GM19193 (cell line): ENCODE results near the gene CAMK1.

Source experiments
- POLR2A ChIP-seq: IDR thresholded peaks from 4 replicates; pipeline ENCODE4 v1.6.1; 2011; ENCODE audit not compliant: insufficient read depth, insufficient read length; ENCODE audit errors: extremely low read depth

Gene CAMK1

GRCh38 chr3:9769426-9770275, at the start of gene CAMK1:
Gene CAMK1, minus strand, starts transcription at chr3:9769947. Its CDS starts 2,198 bp downstream, at chr3:9767749.
- no peak for TF ChIP-seq POLR2A

- no peak for TF ChIP-seq POLR2A
Observed at GRCh38 chr3:9818666-9819335, 49.1 kb upstream of the CAMK1 start.

- TF ChIP-seq POLR2A: no peak
Observed at GRCh38 chr3:9817436-9817835, 47.7 kb upstream of the CAMK1 start.

- TF ChIP-seq POLR2A: no peak
Observed at GRCh38 chr3:9815986-9816385, 46.2 kb upstream of the CAMK1 start.

GRCh38 chr3:9812870-9813483, 43.2 kb upstream of the CAMK1 start:
- no peak for TF ChIP-seq POLR2A

GRCh38 chr3:9810846-9811245, 41.1 kb upstream of the CAMK1 start:
- TF ChIP-seq POLR2A: no peak

GRCh38 chr3:9810433-9810770, 40.7 kb upstream of the CAMK1 start:
- no peak for TF ChIP-seq POLR2A

GRCh38 chr3:9809615-9810432, 40.1 kb upstream of the CAMK1 start, which contains the start of gene TTLL3:
Gene TTLL3, plus strand, starts transcription at chr3:9810262. Its CDS starts 400 bp downstream, at chr3:9810662.
- peak; percentile 67 for TF ChIP-seq POLR2A

GRCh38 chr3:9809239-9809614, 39.5 kb upstream of the CAMK1 start:
- no peak for TF ChIP-seq POLR2A

GRCh38 chr3:9808345-9809037, 38.7 kb upstream of the CAMK1 start:
- peak; percentile 11 for TF ChIP-seq POLR2A

GRCh38 chr3:9807981-9808344, 38.2 kb upstream of the CAMK1 start:
- no peak for TF ChIP-seq POLR2A

- TF ChIP-seq POLR2A: no peak
Observed at GRCh38 chr3:9806688-9807589, 37.2 kb upstream of the CAMK1 start.

- TF ChIP-seq POLR2A: no peak
Observed at GRCh38 chr3:9806137-9806536, 36.4 kb upstream of the CAMK1 start.

GRCh38 chr3:9804996-9805395, 35.2 kb upstream of the CAMK1 start:
- TF ChIP-seq POLR2A: no peak

GRCh38 chr3:9803494-9803893, 33.7 kb upstream of the CAMK1 start:
- TF ChIP-seq POLR2A: no peak
